ENCODE data around the gene RTL10.

RTL10 gene

GRCh38 chr22:19863571-19863970 is 8.9 kb upstream of the RTL10 start:
- TF ChIP-seq CTCF (conservative IDR thresholded peaks at IDR 0.05) = no peak
- no peak overlapping the region for H3K27ac ChIP-seq

GRCh38 chr22:19862619-19863246 is 8.1 kb upstream of the RTL10 start:
- no peak overlapping the region for H3K27ac ChIP-seq
- no peak for TF ChIP-seq CTCF (conservative IDR thresholded peaks at IDR 0.05)

GRCh38 chr22:19859861-19860510 is 5.3 kb upstream of the RTL10 start:
- H3K27ac ChIP-seq = no peak overlapping the region
- TF ChIP-seq CTCF (conservative IDR thresholded peaks at IDR 0.05) = no peak

- no peak for TF ChIP-seq CTCF (conservative IDR thresholded peaks at IDR 0.05)
- H3K27ac ChIP-seq = peak overlapping the region; percentile 99
Observed at GRCh38 chr22:19857382-19857781, 2.7 kb upstream of the RTL10 start.

GRCh38 chr22:19855504-19856409 is 1.1 kb upstream of the RTL10 start:
- peak overlapping the region; percentile 99 for H3K27ac ChIP-seq
- TF ChIP-seq CTCF (conservative IDR thresholded peaks at IDR 0.05) = no peak

- TF ChIP-seq CTCF (conservative IDR thresholded peaks at IDR 0.05) = no peak
- peak overlapping the region; percentile 99 for H3K27ac ChIP-seq
Observed at GRCh38 chr22:19853879-19854777, 546 bp downstream of the RTL10 start.
